A549 (cell line): ENCODE results near the gene LYAR. TPM values are rescaled to one million over a fixed set of nuclear protein-coding genes. Genes with fewer than 3 reads are reported as not detected.

Experiments used
- ATAC-seq, 2 experiments: fragments of 200-7000 bp in 1 of 2; fragments of >200 bp in 1 of 2; cut with Nextera tagmentation in 1 of 2; cut with Tn5 transposase in 1 of 2; 3 replicates each; pipeline versions ENCODE4 v1.8.0 to v1.9.1; 2018 to 2020; ENCODE audit warnings: mild to moderate bottlenecking in 1 of 2, moderate library complexity in 1 of 2
- CTCF ChIA-PET: fragments of 300-600 bp; sonication (Branson Sonifier 250); formaldehyde crosslinking; extraction: SDS; loops from one replicate; lab custom pipeline; 2021; ENCODE audit warnings: antibody characterized with exemption, inconsistent platforms; lab: Yijun Ruan, JAX
- POLR2A ChIA-PET: fragments of 350-600 bp; formaldehyde crosslinking; extraction: SDS; loops from one replicate; lab custom pipeline; 2021; ENCODE audit warnings: antibody characterized with exemption, inconsistent platforms; lab: Yijun Ruan, JAX
- DNase-seq, 2 experiments: peaks; one replicate each; pipeline versions ENCODE4 v3.0.0 to v3.0.0-alpha.2; 2011 to 2016; ENCODE audit warnings: low read depth in 1 of 2, low spot score in 1 of 2
- FAIRE-seq: peaks from 2 replicates; lab custom pipeline; 2011; peaks lifted over from hg19 to GRCh38; lab: Jason Lieb, UNC
- H3K27ac ChIP-seq, 2 experiments: fragments of >200 bp; sonication (Bioruptor Twin); formaldehyde crosslinking; 3 replicates each; pipeline ENCODE4 v1.5.1; 2016 to 2017
- H3K4me1 ChIP-seq: fragments of >200 bp; sonication (Bioruptor Twin); formaldehyde crosslinking; 3 replicates; pipeline ENCODE4 v1.6.1; 2016
- H3K4me2 ChIP-seq: fragments of >200 bp; sonication (Bioruptor Twin); formaldehyde crosslinking; 3 replicates; pipeline ENCODE4 v1.6.1; 2016
- H3K4me3 ChIP-seq: fragments of >200 bp; sonication (Bioruptor Twin); formaldehyde crosslinking; 3 replicates; pipeline ENCODE4 v1.5.1; 2016
- H3K9me3 ChIP-seq: fragments of >200 bp; sonication (Bioruptor Twin); formaldehyde crosslinking; 3 replicates; pipeline ENCODE4 v1.6.1; 2016
- ATOH8 ChIP-seq: fragments of 250-450 bp; sonication (Bioruptor Pico); IDR thresholded peaks from 2 replicates; pipeline ENCODE4 v1.5.0; 2020; ENCODE audit warnings: low read depth, mild to moderate bottlenecking, moderate library complexity
- BCL3 ChIP-seq: fragments of >200 bp; sonication (Bioruptor Twin); formaldehyde crosslinking; IDR thresholded peaks from 3 replicates; pipeline ENCODE4 v1.6.1; 2016
- CBX2 ChIP-seq: fragments of 200-600 bp; sonication (generic); IDR thresholded peaks from 2 replicates; pipeline ENCODE4 v1.6.1; 2016; ENCODE audit warnings: low read depth, mild to moderate bottlenecking, borderline replicate concordance
- ESRRA ChIP-seq: fragments of 150-350 bp; IDR thresholded peaks from 2 replicates; pipeline ENCODE4 v1.6.1; 2014; ENCODE audit warnings: mild to moderate bottlenecking, low read length, borderline replicate concordance
- HMGXB4 ChIP-seq: fragments of 250-450 bp; sonication (Bioruptor Pico); IDR thresholded peaks from 2 replicates; pipeline ENCODE4 v1.5.0; 2021; ENCODE audit warnings: mild to moderate bottlenecking, moderate library complexity, borderline replicate concordance
- HOXA7 ChIP-seq: fragments of 250-450 bp; sonication (Bioruptor Pico); IDR thresholded peaks from 2 replicates; pipeline ENCODE4 v1.5.0; 2020; ENCODE audit warnings: mild to moderate bottlenecking, moderate library complexity
- JUN ChIP-seq, 2 experiments: fragments of >200 bp; sonication (Bioruptor Twin); formaldehyde crosslinking; IDR thresholded peaks; 2 replicates in 1 of 2; 3 replicates in 1 of 2; pipeline ENCODE4 v1.6.1; 2016 to 2017
- JUNB ChIP-seq: fragments of >200 bp; sonication (Bioruptor Twin); formaldehyde crosslinking; IDR thresholded peaks from 2 replicates; pipeline ENCODE4 v1.6.1; 2016
- KDM5A ChIP-seq: fragments of 200-600 bp; sonication (generic); IDR thresholded peaks from 2 replicates; pipeline ENCODE4 v1.6.1; 2016; ENCODE audit warnings: antibody characterized with exemption, mild to moderate bottlenecking
- MAX ChIP-seq: IDR thresholded peaks from 2 replicates; pipeline ENCODE4 v1.6.1; 2012
- MAZ ChIP-seq: fragments of 150-350 bp; IDR thresholded peaks from 2 replicates; pipeline ENCODE4 v1.6.1; 2014; ENCODE audit warnings: antibody characterized with exemption, low read depth, low read length, borderline replicate concordance
- MYC ChIP-seq: IDR thresholded peaks from 2 replicates; pipeline ENCODE4 v1.6.1; 2012; ENCODE audit warnings: mild to moderate bottlenecking, inconsistent platforms, low read length, improper control_type of control experiment, borderline replicate concordance
- NPAS2 ChIP-seq: fragments of 250-450 bp; sonication (Bioruptor Pico); IDR thresholded peaks from 2 replicates; pipeline ENCODE4 v1.8.0; 2022; ENCODE audit warnings: mild to moderate bottlenecking, moderate library complexity, borderline replicate concordance
- PHF8 ChIP-seq: fragments of 200-600 bp; sonication (generic); IDR thresholded peaks from 2 replicates; pipeline ENCODE4 v1.6.1; 2016; ENCODE audit warnings: low read depth, mild to moderate bottlenecking, antibody characterized with exemption, moderate library complexity, borderline replicate concordance
- POLR2A ChIP-seq: IDR thresholded peaks from 2 replicates; pipeline ENCODE4 v1.6.1; 2012; ENCODE audit warnings: mild to moderate bottlenecking, low read length
- RARB ChIP-seq: fragments of 250-450 bp; sonication (Bioruptor Pico); IDR thresholded peaks from 2 replicates; pipeline ENCODE4 v1.8.0; 2021; ENCODE audit warnings: mild to moderate bottlenecking, moderate library complexity
- RNF2 ChIP-seq: fragments of 200-600 bp; sonication (generic); IDR thresholded peaks from 2 replicates; pipeline ENCODE4 v1.6.1; 2016; ENCODE audit warnings: low read depth, mild to moderate bottlenecking, antibody characterized with exemption, moderate library complexity, borderline replicate concordance
- SMC3 ChIP-seq: fragments of >200 bp; sonication (Bioruptor Twin); formaldehyde crosslinking; IDR thresholded peaks from 3 replicates; pipeline ENCODE4 v1.6.1; 2018; ENCODE audit warnings: inconsistent platforms
- USF2 ChIP-seq: fragments of 450-650 bp; IDR thresholded peaks from 2 replicates; pipeline ENCODE4 v1.6.1; 2014; ENCODE audit warnings: antibody characterized with exemption
- WGBS: methylation state at CpG from one replicate; pipeline ENCODE4 v1.1.6; 2017; ENCODE audit errors: missing lambda C conversion rate; 5-methylcytosine and 5-hydroxymethylcytosine counted together
- polyA minus RNA-seq: library from RNA; depleted of rRNA, polyadenylated mRNA; stranded (reverse); fragments of >200 nt; gene quantifications from 2 replicates; pipeline ENCODE4 v1.2.3, GENCODE V29; 2011; rRNA and poly(A)+ RNA removed
- polyA plus RNA-seq, 4 experiments: library from polyadenylated mRNA; depleted of rRNA in 3 of 4; stranded (reverse); fragments of >200 nt; fragmentation: RNase III in 1 of 4; extraction: RNeasy Plus Mini Kit Qiagen cat#74134 plus additional on column Dnase treatment in 1 of 4; gene quantifications; 2 replicates in 3 of 4; 3 replicates in 1 of 4; pipeline ENCODE4 v1.2.3, GENCODE V29; 2011 to 2017

LYAR gene
- 12.6 and 20.5 TPM in 2 replicates for polyA plus RNA-seq (2011; rRNA removed)
- polyA plus RNA-seq (2012; cell fraction: cytosol; rRNA removed) = 5.7 and 9.0 TPM in 2 replicates
- 2.2 and 5.6 TPM in 2 replicates for polyA plus RNA-seq (2012; cell fraction: nucleus; rRNA removed)
- polyA plus RNA-seq (2017; fragmentation: RNase III; extraction: RNeasy Plus Mini Kit Qiagen cat#74134 plus additional on column Dnase treatment) = 26.4 to 29.1 TPM (median 28.1 TPM) in 3 replicates
- 1.9 and 2.2 TPM in 2 replicates for polyA minus RNA-seq

GRCh38 chr4:4289941-4290850, at the start of gene LYAR, which contains the start of gene ZBTB49:
Gene LYAR (minus strand): TSS chr4:4290154. CDS start chr4:4283742, 6,412 bp downstream.
Gene ZBTB49 (plus strand): TSS chr4:4290251. CDS start chr4:4299946, 9,695 bp downstream.
- Histone ChIP-seq H3K4me3 (peak within 1 kb of the TSS; percentile 86), H3K4me1 (peaks cover 14% of the 10 kb centered on the region; the same call in 2 of the 3 replicates)
- DNase-seq (peak; percentile 84 to 85), ATAC-seq (peak; percentile 93 to 97)
- WGBS = 7% methylated on average over 6 of the region's 77 CpGs
- ChIA-PET POLR2A (no interaction called here), CTCF (interaction anchor here (1.2 kb wide), 1 partner anchor 39 kb away, joined by 3 read pairs; no protein-coding TSS in a partner anchor)
- TF ChIP-seq MYC = peak; percentile 58; the same call in 1 of the 2 replicates
- peak; percentile 86 for TF ChIP-seq POLR2A
- TF ChIP-seq BCL3 = peak; percentile 76; the same call in 1 of the 3 replicates
- TF ChIP-seq CBX2 = no peak
- no peak for TF ChIP-seq RNF2
- peak in 1 of 2 experiments; percentile 64; a peak in 2 of 5 replicates for TF ChIP-seq JUN (IDR thresholded peaks at IDR 0.05)
- peak; percentile 43; the same call in 1 of the 2 replicates for TF ChIP-seq USF2
- peak; percentile 91 for TF ChIP-seq MAX
- TF ChIP-seq, all 56 proteins: peak for 6
- no peak for FAIRE-seq
- H3K27ac ChIP-seq = peak within 1 kb of the TSS; percentile 74 to 94
- H3K4me2 ChIP-seq = peak within 1 kb of the TSS; percentile 98
- no peaks in the 10 kb centered on the region for H3K9me3 ChIP-seq

- H3K9me3 ChIP-seq = no peaks in the 10 kb centered on the region
- H3K27ac ChIP-seq = no peak overlapping the region
- ChIA-PET CTCF (no interaction called here), POLR2A (no interaction called here)
- no peak overlapping the region for H3K4me2 ChIP-seq
- TF ChIP-seq ESRRA (no peak), MAZ (no peak), ATOH8 (CRISPR knock-in tag) (no peak), HMGXB4 (CRISPR knock-in tag) (no peak), KDM5A (no peak), JUNB (no peak), RARB (CRISPR knock-in tag) (no peak), SMC3 (no peak), USF2 (no peak), HOXA7 (no peak), NPAS2 (CRISPR knock-in tag) (no peak), PHF8 (no peak)
- H3K4me3 ChIP-seq = no peak overlapping the region
- no peak for DNase-seq
- 59% methylated on average over 21 of the region's 21 CpGs for WGBS
- no peak for FAIRE-seq
- ATAC-seq = no peak
- no peaks in the 10 kb centered on the region for H3K4me1 ChIP-seq
Observed at GRCh38 chr4:4339504-4340085, 49.6 kb upstream of the LYAR start.
